IMR-90 (cell line): ENCODE measurements around the gene ID2. TPM values are rescaled to one million over a fixed set of nuclear protein-coding genes. Genes with fewer than 3 reads are reported as not detected.
"Not testable (repeated sequence)": the region's sequence is repeated elsewhere in the genome, so short reads cannot be mapped to it uniquely, and the experiment has no call there.

Source experiments
- ATAC-seq: fragments of 200-7000 bp; cut with Tn5 transposase; 2 replicates; pipeline ENCODE4 v1.9.1; 2020; ENCODE audit warnings: low read depth, mild to moderate bottlenecking, moderate library complexity
- BruUV-seq: library from RNA; stranded (reverse); fragments of 400-500 nt; replicated peaks from 2 replicates; lab custom pipeline; 2021; lab: Mats Ljungman, UMichigan
- CTCF ChIA-PET: fragments of 300-600 bp; formaldehyde crosslinking; extraction: SDS; loops from one replicate; lab custom pipeline; 2021; ENCODE audit warnings: antibody characterized with exemption; lab: Yijun Ruan, JAX
- POLR2A ChIA-PET: fragments of 300-600 bp; sonication (Branson Sonifier 250); formaldehyde crosslinking; loops from one replicate; lab custom pipeline; 2022; ENCODE audit warnings: antibody characterized with exemption; ENCODE audit not compliant: unreplicated experiment; lab: Charles Lee
- DNase-seq: peaks from one replicate; pipeline ENCODE4 v3.0.0; 2013
- H2AFZ ChIP-seq: replicated peaks from 2 replicates; pipeline ENCODE3; 2013; ENCODE audit warnings: low read length, mild to moderate bottlenecking; ENCODE audit not compliant: poor library complexity
- H2AK5ac ChIP-seq: 2 replicates; pipeline ENCODE4 v1.6.1; 2013; ENCODE audit warnings: low read depth, low read length, inconsistent platforms
- H2AK9ac ChIP-seq: replicated peaks from 2 replicates; pipeline ENCODE3; 2013; ENCODE audit warnings: mild to moderate bottlenecking, low read depth, low read length, moderate library complexity; ENCODE audit not compliant: poor library complexity
- H2BK120ac ChIP-seq: 2 replicates; pipeline ENCODE4 v1.6.1; 2013; ENCODE audit warnings: low read depth, low read length, inconsistent platforms
- H2BK15ac ChIP-seq: 3 replicates; pipeline ENCODE4 v1.6.1; 2013; ENCODE audit warnings: low read depth, low read length, inconsistent platforms
- H2BK20ac ChIP-seq: 2 replicates; pipeline ENCODE4 v1.6.1; 2013; ENCODE audit warnings: low read depth, mild to moderate bottlenecking, inconsistent platforms, low read length, moderate library complexity
- H2BK5ac ChIP-seq: 2 replicates; pipeline ENCODE4 v1.6.1; 2013; ENCODE audit warnings: mild to moderate bottlenecking, low read depth, low read length, inconsistent platforms; ENCODE audit not compliant: poor library complexity, severe bottlenecking
- H3K14ac ChIP-seq: replicated peaks from 2 replicates; pipeline ENCODE4 v1.6.1; 2013; ENCODE audit warnings: low read depth, low read length, inconsistent platforms
- H3K18ac ChIP-seq: 2 replicates; pipeline ENCODE4 v1.6.1; 2013; ENCODE audit warnings: low read depth, low read length, control low read depth
- H3K23ac ChIP-seq: 2 replicates; pipeline ENCODE4 v1.6.1; 2013; ENCODE audit warnings: low read depth, low read length, inconsistent platforms
- H3K27ac ChIP-seq: 2 replicates; pipeline ENCODE4 v1.5.1; 2013; ENCODE audit warnings: mild to moderate bottlenecking, control low read depth, low read length; ENCODE audit not compliant: insufficient read depth
- H3K27me3 ChIP-seq: 2 replicates; pipeline ENCODE4 v1.6.1; 2013; ENCODE audit warnings: low read length; ENCODE audit not compliant: control insufficient read depth, insufficient read depth
- H3K36me3 ChIP-seq: 2 replicates; pipeline ENCODE4 v1.6.1; 2013; ENCODE audit warnings: low read length, mixed read lengths; ENCODE audit not compliant: control insufficient read depth, insufficient read depth
- H3K4ac ChIP-seq: 2 replicates; pipeline ENCODE4 v1.6.1; 2013; ENCODE audit warnings: low read depth, low read length, inconsistent platforms
- H3K4me1 ChIP-seq: 2 replicates; pipeline ENCODE4 v1.6.1; 2013; ENCODE audit warnings: low read length, mixed read lengths; ENCODE audit not compliant: control insufficient read depth, insufficient read depth
- H3K4me2 ChIP-seq: 2 replicates; pipeline ENCODE4 v1.6.1; 2013; ENCODE audit warnings: low read depth, mild to moderate bottlenecking, control low read depth, low read length, moderate library complexity
- H3K4me3 ChIP-seq: 2 replicates; pipeline ENCODE4 v1.5.1; 2013; ENCODE audit warnings: low read depth, mild to moderate bottlenecking, control low read depth, low read length, moderate library complexity; ENCODE audit not compliant: insufficient read depth
- H3K56ac ChIP-seq: 2 replicates; pipeline ENCODE4 v1.6.1; 2013; ENCODE audit warnings: low read length, inconsistent platforms; ENCODE audit not compliant: insufficient read depth; ENCODE audit errors: extremely low read depth
- H3K79me1 ChIP-seq, 2 experiments: 2 replicates each; pipeline ENCODE4 v1.6.1; 2013; ENCODE audit warnings: low read length in 2 of 2, inconsistent platforms in 1 of 2, low read depth in 1 of 2
- H3K9ac ChIP-seq: 2 replicates; pipeline ENCODE4 v1.6.1; 2013; ENCODE audit warnings: low read depth, low read length, control low read depth
- H3K9me1 ChIP-seq: 2 replicates; pipeline ENCODE4 v1.6.1; 2013; ENCODE audit warnings: low read length, inconsistent platforms; ENCODE audit not compliant: insufficient read depth
- H3K9me3 ChIP-seq: 2 replicates; pipeline ENCODE4 v1.6.1; 2013; ENCODE audit warnings: low read length; ENCODE audit not compliant: control insufficient read depth, insufficient read depth
- H4K20me1 ChIP-seq: 2 replicates; pipeline ENCODE4 v1.6.1; 2013; ENCODE audit warnings: low read length, inconsistent platforms; ENCODE audit not compliant: insufficient read depth
- H4K5ac ChIP-seq: 2 replicates; pipeline ENCODE4 v1.6.1; 2013; ENCODE audit warnings: mild to moderate bottlenecking, low read depth, low read length, control low read depth
- H4K8ac ChIP-seq, 2 experiments: 2 replicates each; pipeline ENCODE4 v1.6.1; 2013; ENCODE audit warnings: low read depth in 2 of 2, low read length in 2 of 2, control low read depth in 1 of 2, inconsistent platforms in 1 of 2
- H4K91ac ChIP-seq: 2 replicates; pipeline ENCODE4 v1.6.1; 2013; ENCODE audit warnings: low read depth, low read length, inconsistent platforms; ENCODE audit not compliant: insufficient read depth
- WGBS, 2 experiments: methylation state at CpG; one replicate each; pipeline versions ENCODE4 v1.1.5 to v1.1.7; 2013; ENCODE audit warnings: missing lambda C conversion rate in 2 of 2; ENCODE audit not compliant: insufficient read length in 1 of 2; ENCODE audit errors: extremely low coverage in 2 of 2; 5-methylcytosine and 5-hydroxymethylcytosine counted together
- dilution Hi-C: fragments of 300-500 bp; cut with HindIII; formaldehyde crosslinking; loops from one replicate; pipeline ENCODE4 v1.14.3; 2018; ENCODE audit warnings: low sequenced_read_pairs; ENCODE audit not compliant: unreplicated experiment
- in situ Hi-C: fragments of 300-500 bp; cut with MboI; formaldehyde crosslinking; loops from 3 replicates; pipeline ENCODE4 v1.14.3; 2019; ENCODE audit warnings: low sequenced_read_pairs, inconsistent platforms, mixed read lengths
- intact Hi-C: fragments of 100-400 bp; cut with micrococcal nuclease; formaldehyde crosslinking; loops from 2 replicates; pipeline ENCODE4 v1.10.0; 2022
- polyA plus RNA-seq, 3 experiments: library from polyadenylated mRNA; depleted of rRNA; stranded (reverse); fragments of >200 nt; gene quantifications; 2 replicates each; pipeline ENCODE4 v1.2.3, GENCODE V29; 2012; ENCODE audit warnings: low replicate concordance in 1 of 3
- total RNA-seq: library from RNA; depleted of rRNA; stranded (reverse); fragments of >200 nt; gene quantifications from 2 replicates; pipeline ENCODE4 v1.2.3, GENCODE V29; 2012

Gene ID2
- total and polyA plus RNA-seq, 2 of the 4 experiments (the other 2 are of a cell fraction): 264 to 389 TPM

GRCh38 chr2:8729101-8729500 is 47.2 kb downstream of the ID2 start:
- H3K27me3 ChIP-seq, H4K8ac ChIP-seq, dilution Hi-C loops, H3K9me1 ChIP-seq, CTCF ChIA-PET, intact Hi-C loops, H3K18ac ChIP-seq, H3K27ac ChIP-seq, H3K4ac ChIP-seq, H3K4me3 ChIP-seq, DNase-seq, POLR2A ChIA-PET, H2BK15ac ChIP-seq, H3K14ac ChIP-seq, H2BK5ac ChIP-seq, ATAC-seq, H2BK120ac ChIP-seq, H3K4me1 ChIP-seq, H4K5ac ChIP-seq, H3K9me3 ChIP-seq, H3K79me1 ChIP-seq, H2AFZ ChIP-seq, H3K23ac ChIP-seq, H3K56ac ChIP-seq, BruUV-seq, in situ Hi-C loops, H3K4me2 ChIP-seq, H3K9ac ChIP-seq, H4K20me1 ChIP-seq, H2BK20ac ChIP-seq, H4K91ac ChIP-seq, H2AK9ac ChIP-seq, H2AK5ac ChIP-seq: not testable (repeated sequence)
- WGBS, 2 experiments: no CpG with 5 or more reads among the region's 5 CpGs
- peaks cover 37% of the 10 kb centered on the region for H3K36me3 ChIP-seq
